Stimulated activated CD4-positive, alpha-beta T cell treated with anti-CD3 and anti-CD28 coated beads, Interleukin-1b, Interleukin-23, amount 100 ng/mL, for 48 hours (primary cell): ENCODE results near the gene ASTE1.

ENCODE experiments used
- DNase-seq: peaks from one replicate; pipeline ENCODE4 v3.0.0-alpha.2; 2020

Gene ASTE1

GRCh38 chr3:131026321-131027151 is at the start of gene ASTE1, which contains the start of gene NEK11:
Gene ASTE1, minus strand, starts transcription at chr3:131026825. Its CDS starts 1,519 bp downstream, at chr3:131025306.
Gene NEK11, plus strand, starts transcription at chr3:131026877. Its CDS starts 2,832 bp downstream, at chr3:131029709.
- DNase-seq, result peak; percentile 90

- DNase-seq, result no peak
These were observed 49.2 kb upstream of the ASTE1 start for GRCh38 chr3:131075632-131076328.

GRCh38 chr3:131072845-131073244 is 46.2 kb upstream of the ASTE1 start:
- DNase-seq, result no peak

- no peak for DNase-seq
These were observed 45.5 kb upstream of the ASTE1 start for GRCh38 chr3:131072099-131072559.

- DNase-seq, result no peak
These were observed 41.4 kb upstream of the ASTE1 start for GRCh38 chr3:131067983-131068382.

GRCh38 chr3:131053043-131053859 is 26.6 kb upstream of the ASTE1 start:
- no peak for DNase-seq

- no peak for DNase-seq
These were observed 23.4 kb upstream of the ASTE1 start for GRCh38 chr3:131050001-131050400.

GRCh38 chr3:131048030-131048429 is 21.4 kb upstream of the ASTE1 start:
- DNase-seq, result no peak

- DNase-seq, result no peak
These were observed 21.0 kb upstream of the ASTE1 start for GRCh38 chr3:131047582-131047981.

- DNase-seq, result peak; percentile 5
These were observed 15.8 kb upstream of the ASTE1 start for GRCh38 chr3:131042271-131042985.

- DNase-seq, result no peak
These were observed 11.7 kb upstream of the ASTE1 start for GRCh38 chr3:131038326-131038725.

GRCh38 chr3:131036986-131037385 is 10.4 kb upstream of the ASTE1 start:
- no peak for DNase-seq

- DNase-seq, result no peak
These were observed 9.7 kb upstream of the ASTE1 start for GRCh38 chr3:131036200-131036816.

GRCh38 chr3:131033480-131034080 is 7.0 kb upstream of the ASTE1 start:
- no peak for DNase-seq

GRCh38 chr3:131031660-131032059 is 5.0 kb upstream of the ASTE1 start:
- DNase-seq, result no peak

GRCh38 chr3:131028844-131029243 is 2.2 kb upstream of the ASTE1 start:
- no peak for DNase-seq

GRCh38 chr3:131025539-131025938 is 1.1 kb downstream of the ASTE1 start:
- no peak for DNase-seq

GRCh38 chr3:131020122-131020693 is 6.4 kb downstream of the ASTE1 start:
- no peak for DNase-seq

GRCh38 chr3:131018970-131019369 is 7.7 kb downstream of the ASTE1 start:
- DNase-seq, result no peak

GRCh38 chr3:131009698-131010097 is 16.9 kb downstream of the ASTE1 start:
- no peak for DNase-seq

- no peak for DNase-seq
These were observed 18.3 kb downstream of the ASTE1 start for GRCh38 chr3:131008326-131008725.
